HepG2 (cell line): ENCODE measurements around the gene GNAT2.

Experiments used
- BRCA1 ChIP-seq: sonication (generic); formaldehyde crosslinking; IDR thresholded peaks from 2 replicates; pipeline ENCODE4 v1.4.0; 2020; ENCODE audit warnings: missing genetic modification reagents
- GABPA ChIP-seq, 2 experiments: IDR thresholded peaks; 2 replicates each; pipeline ENCODE4 v1.6.1; 2011 to 2016; ENCODE audit warnings: low read depth in 2 of 2, low read length in 1 of 2, missing biosample characterization in 1 of 2, missing genetic modification characterization in 1 of 2
- GATAD1 ChIP-seq: IDR thresholded peaks from 2 replicates; pipeline ENCODE4 v1.6.1; 2016; ENCODE audit warnings: missing genetic modification reagents, missing compliant biosample characterization
- NFYC ChIP-seq: IDR thresholded peaks from 2 replicates; pipeline ENCODE4 v1.6.1; 2016; ENCODE audit warnings: missing genetic modification reagents, missing compliant biosample characterization
- POLR2AphosphoS5 ChIP-seq: IDR thresholded peaks from 2 replicates; pipeline ENCODE4 v1.6.1; 2012; ENCODE audit warnings: low read depth, low read length
- TARDBP ChIP-seq: sonication (generic); formaldehyde crosslinking; IDR thresholded peaks from 2 replicates; pipeline ENCODE4 v1.8.0; 2022; ENCODE audit warnings: mild to moderate bottlenecking, missing genetic modification reagents
- ZBTB44 ChIP-seq: sonication (generic); formaldehyde crosslinking; IDR thresholded peaks from 2 replicates; pipeline ENCODE4 v1.4.0; 2020; ENCODE audit warnings: missing genetic modification reagents
- ZSCAN25 ChIP-seq: sonication (generic); formaldehyde crosslinking; IDR thresholded peaks from 2 replicates; pipeline ENCODE4 v1.8.0; 2022; ENCODE audit warnings: mild to moderate bottlenecking, missing genetic modification reagents

- no peak for TF ChIP-seq GABPA (IDR thresholded peaks at IDR 0.05; ENCODE audit: low read depth, low read length)
- TF ChIP-seq GABPA (CRISPR knock-in tag; IDR thresholded peaks at IDR 0.05; ENCODE audit: low read depth) = no peak
- TF ChIP-seq TARDBP (CRISPR knock-in tag) = no peak
- TF ChIP-seq GATAD1 (CRISPR knock-in tag) = no peak
- TF ChIP-seq BRCA1 (CRISPR knock-in tag) = no peak
- no peak for TF ChIP-seq POLR2AphosphoS5
- no peak for TF ChIP-seq ZSCAN25
- TF ChIP-seq ZBTB44 (CRISPR knock-in tag) = no peak
- no peak for TF ChIP-seq NFYC
These were observed 3.5 kb upstream of the GNAT2 start for GRCh38 chr1:109622895-109623294.
